SK-N-DZ (cell line): ENCODE measurements around the gene GTF3C1. TPM values are rescaled to one million over a fixed set of nuclear protein-coding genes. Genes with fewer than 3 reads are reported as not detected.
"Not testable (repeated sequence)": the region's sequence is repeated elsewhere in the genome, so short reads cannot be mapped to it uniquely, and the experiment has no call there.

Experiments
- DNase-seq: peaks from one replicate; pipeline ENCODE4 v3.0.0-alpha.2; 2015; ENCODE audit warnings: low spot score
- polyA plus RNA-seq, 2 experiments: library from polyadenylated mRNA; depleted of rRNA; stranded (reverse); fragments of >200 nt; gene quantifications; 2 replicates each; pipeline ENCODE4 v1.2.3, GENCODE V29; 2014

Gene GTF3C1, protein sequence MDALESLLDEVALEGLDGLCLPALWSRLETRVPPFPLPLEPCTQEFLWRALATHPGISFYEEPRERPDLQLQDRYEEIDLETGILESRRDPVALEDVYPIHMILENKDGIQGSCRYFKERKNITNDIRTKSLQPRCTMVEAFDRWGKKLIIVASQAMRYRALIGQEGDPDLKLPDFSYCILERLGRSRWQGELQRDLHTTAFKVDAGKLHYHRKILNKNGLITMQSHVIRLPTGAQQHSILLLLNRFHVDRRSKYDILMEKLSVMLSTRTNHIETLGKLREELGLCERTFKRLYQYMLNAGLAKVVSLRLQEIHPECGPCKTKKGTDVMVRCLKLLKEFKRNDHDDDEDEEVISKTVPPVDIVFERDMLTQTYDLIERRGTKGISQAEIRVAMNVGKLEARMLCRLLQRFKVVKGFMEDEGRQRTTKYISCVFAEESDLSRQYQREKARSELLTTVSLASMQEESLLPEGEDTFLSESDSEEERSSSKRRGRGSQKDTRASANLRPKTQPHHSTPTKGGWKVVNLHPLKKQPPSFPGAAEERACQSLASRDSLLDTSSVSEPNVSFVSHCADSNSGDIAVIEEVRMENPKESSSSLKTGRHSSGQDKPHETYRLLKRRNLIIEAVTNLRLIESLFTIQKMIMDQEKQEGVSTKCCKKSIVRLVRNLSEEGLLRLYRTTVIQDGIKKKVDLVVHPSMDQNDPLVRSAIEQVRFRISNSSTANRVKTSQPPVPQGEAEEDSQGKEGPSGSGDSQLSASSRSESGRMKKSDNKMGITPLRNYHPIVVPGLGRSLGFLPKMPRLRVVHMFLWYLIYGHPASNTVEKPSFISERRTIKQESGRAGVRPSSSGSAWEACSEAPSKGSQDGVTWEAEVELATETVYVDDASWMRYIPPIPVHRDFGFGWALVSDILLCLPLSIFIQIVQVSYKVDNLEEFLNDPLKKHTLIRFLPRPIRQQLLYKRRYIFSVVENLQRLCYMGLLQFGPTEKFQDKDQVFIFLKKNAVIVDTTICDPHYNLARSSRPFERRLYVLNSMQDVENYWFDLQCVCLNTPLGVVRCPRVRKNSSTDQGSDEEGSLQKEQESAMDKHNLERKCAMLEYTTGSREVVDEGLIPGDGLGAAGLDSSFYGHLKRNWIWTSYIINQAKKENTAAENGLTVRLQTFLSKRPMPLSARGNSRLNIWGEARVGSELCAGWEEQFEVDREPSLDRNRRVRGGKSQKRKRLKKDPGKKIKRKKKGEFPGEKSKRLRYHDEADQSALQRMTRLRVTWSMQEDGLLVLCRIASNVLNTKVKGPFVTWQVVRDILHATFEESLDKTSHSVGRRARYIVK (N-terminal part only)
- 55.5 and 59.0 TPM in 2 replicates for polyA plus RNA-seq (2014; cell fraction: cytosol; rRNA removed)
- 67.9 and 81.5 TPM in 2 replicates for polyA plus RNA-seq (2014; cell fraction: nucleus; rRNA removed)

DNA sequence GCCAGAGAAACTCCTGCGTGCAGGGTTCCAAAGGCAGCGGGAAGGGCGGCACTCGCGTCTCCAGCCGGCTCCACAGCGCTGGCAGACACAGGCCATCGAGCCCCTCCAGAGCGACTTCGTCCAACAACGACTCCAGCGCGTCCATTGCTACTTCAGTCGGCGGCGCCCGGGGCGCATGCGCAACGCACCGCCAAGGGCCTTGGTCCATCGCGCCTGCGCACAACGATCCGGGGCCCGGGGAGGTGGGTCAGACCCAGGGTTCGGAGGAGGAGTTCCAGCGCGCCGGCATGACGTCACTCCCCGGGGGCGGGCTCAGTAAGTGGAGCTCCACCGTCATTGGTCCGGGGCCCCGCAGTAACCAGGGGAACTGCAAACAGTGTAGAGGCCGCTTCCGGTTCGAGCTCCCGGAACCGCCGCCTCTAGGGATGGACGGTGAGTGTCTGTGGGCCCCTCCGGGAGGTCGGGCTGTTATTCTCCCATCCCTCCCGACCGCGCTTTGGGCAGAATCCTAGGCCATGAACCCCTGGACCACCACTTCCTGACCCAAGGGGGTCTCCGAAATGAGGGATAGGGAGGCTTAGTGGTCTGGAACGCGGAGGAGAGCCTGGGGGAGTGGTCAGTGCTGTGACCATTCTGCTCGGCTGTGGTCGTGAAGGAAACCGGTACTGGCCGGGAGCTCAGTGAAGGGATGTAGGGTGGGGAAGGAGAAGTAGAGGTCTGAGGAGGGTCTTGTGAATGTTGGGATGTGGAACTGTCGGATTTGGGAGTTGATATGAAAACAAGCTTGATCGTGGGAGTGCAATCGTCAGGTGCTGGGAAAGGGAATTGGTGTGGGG, at the start of gene GTF3C1, which contains the start of gene KATNIP:
GTF3C1 (minus strand) TSS at position 168 of the 836 bp plus-strand sequence; CDS start at position 145, 23 bp downstream.
KATNIP (plus strand) TSS at position 399 of the 836 bp plus-strand sequence; CDS start at position 426, 27 bp downstream.
- peak; percentile 97 for DNase-seq

DNA sequence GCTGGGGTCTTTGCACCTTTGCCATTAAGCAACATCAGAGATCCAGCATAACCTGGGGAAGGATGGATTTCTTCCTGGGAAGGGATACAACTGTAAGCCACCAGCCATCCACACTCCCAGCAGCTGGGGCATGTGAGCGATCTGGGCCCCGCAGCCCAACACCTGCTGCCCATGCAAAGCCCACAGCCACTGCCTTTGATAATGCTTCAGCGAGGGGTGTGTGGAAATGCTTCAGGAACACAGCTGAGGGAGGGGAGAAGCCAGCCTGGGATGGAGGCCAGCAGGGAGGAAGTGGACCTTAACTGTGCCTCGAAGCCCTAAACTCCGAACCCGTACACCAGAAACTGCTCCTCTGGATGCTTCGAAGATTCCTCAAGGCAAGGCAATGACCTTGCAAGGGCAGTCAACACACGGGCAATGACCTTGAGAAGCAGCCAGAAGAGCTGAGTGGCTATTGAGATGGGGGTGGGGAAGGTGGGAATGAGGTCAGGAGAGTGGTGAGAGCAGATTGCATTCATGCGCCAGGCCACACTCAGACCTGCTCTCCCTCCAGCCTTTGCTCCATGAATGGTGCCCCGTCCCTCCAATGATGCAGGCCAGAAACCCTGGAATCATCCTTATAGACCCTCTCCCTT, 49.3 kb upstream of the GTF3C1 start:
- DNase-seq = no peak

DNA sequence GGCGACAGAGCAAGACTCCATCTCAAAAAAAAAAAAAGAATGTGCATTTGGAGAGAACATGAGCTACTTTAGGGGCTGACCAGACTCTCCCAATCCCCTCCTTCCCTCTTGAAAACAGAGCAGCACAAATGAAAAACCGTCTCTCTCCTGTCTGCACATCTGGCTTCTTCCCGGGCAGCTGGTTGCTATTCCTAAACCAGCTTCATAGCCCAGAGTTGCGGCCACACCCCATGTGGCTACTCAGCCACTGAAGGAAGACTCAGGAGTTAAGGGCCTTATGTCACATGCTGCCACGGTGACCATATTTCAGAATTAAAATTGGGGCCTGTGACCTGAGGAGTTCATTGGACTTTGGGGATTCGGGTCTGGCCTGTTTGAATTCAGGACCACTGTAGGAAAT, 48.5 kb upstream of the GTF3C1 start:
- DNase-seq = no peak

DNA sequence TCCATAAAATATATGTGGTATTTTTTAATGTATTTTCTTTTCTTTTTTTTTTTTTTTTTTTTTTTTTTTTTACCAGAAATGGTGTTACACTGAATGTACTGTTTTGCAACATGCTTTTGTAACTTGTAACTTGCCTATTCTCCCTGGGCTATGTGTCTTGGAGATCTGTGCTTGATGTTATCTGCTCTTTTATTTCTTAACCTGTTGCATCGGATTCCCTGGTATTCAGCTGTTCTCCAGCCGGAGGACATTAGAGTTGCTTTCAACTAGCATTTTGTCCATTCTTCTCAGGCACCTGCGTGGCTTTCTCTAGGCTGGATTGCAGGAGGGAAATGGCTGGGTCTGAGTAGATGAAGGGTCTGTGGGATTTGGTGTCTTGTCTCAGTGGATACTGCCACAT, 47.6 kb upstream of the GTF3C1 start:
- DNase-seq = no peak

DNA sequence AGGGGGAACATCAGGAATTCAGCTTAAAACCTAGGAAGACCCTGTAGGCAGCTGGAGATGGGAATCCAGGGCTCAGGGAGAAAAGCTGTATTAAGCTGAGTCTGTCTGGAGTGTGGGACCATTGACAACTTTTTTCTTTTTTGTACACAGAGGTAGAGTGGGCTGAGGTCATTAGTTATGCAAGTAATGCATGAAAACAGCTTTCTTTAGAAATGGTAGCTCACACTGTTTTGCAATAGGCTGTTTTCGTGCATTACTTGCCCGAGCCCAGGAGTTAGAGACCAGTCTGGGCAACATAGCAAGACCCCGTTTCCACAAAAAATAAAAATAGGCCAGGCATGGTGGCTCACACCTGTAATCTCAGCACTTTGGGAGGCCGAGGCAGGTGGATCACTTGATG, 46.7 kb upstream of the GTF3C1 start:
- DNase-seq = no peak

DNA sequence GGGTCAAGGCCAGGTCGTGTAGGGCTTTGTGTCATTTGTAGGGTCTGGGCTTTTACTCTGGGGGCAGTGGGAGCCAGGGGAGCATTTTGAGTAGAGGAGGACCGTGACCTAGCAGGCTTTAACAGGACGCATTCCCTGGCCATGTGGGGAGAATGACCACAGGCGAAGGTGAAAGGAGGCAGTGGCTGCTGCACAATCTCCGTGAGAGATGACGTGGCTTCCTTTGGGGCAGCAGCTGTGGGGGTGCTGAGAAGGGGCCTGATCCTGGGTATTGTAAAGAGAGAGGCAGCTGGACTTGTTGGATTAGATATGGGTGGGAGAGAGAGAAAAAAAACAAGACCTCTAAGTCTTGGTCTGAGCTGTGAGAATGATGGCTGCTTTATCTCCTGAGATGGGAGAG, 46.3 kb upstream of the GTF3C1 start:
- DNase-seq = no peak

DNA sequence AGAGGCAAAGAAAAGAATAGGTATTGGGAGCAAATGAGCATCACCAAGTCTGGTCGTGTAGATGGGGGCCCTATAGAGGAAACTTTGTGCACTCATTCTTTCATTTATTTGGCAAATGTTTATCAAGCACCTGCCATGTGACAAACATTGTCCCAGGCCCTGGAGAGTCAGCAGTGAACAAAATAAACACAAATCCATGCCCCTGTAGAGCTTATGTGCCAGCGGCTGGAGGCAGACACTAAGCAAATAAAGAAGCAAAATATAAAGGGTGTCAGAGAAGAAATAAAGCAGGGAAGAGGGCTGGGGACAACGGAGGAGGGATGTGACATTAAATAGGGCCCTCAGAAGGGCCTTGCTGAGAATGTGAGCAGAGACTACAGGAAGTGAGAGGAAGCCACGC, 45.8 kb upstream of the GTF3C1 start:
- no peak for DNase-seq

DNA sequence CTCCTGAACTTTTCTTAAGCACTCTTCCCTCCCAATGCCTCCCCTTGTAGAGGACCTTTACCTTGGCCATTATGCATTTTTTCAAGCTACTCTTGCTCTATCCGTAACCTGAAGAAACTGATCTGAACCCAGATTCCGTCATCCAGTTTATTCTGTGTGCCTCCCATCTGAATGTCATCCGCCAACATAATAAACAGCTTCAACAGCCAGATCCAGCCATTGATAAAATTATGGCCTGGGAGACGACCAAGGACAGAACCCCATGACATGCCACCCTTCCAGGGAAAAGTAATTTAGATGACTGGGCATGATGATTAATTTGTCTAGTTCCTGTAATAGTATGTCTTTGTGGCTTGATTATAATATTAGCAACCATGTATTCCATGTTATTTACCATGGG, 42.1 kb upstream of the GTF3C1 start:
- no peak for DNase-seq

DNA sequence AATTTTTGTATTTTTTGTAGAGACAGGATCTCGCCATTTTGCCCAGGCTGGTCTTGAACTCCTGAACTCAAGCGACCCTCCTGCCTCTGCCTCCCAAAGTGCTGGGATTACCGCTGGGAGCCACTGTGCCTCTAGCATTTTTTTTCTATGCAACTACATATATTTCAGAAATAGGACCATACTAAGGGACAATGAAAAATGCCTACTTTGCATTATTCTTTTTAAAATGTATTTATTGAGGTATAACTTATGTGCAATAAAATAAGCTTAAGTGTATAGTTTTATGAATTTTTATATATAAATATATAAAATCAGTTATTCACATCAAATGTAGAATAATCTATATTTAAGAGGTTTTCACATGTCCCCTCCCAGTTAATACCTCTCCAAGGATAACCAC, 38.3 kb upstream of the GTF3C1 start:
- DNase-seq = no peak

DNA sequence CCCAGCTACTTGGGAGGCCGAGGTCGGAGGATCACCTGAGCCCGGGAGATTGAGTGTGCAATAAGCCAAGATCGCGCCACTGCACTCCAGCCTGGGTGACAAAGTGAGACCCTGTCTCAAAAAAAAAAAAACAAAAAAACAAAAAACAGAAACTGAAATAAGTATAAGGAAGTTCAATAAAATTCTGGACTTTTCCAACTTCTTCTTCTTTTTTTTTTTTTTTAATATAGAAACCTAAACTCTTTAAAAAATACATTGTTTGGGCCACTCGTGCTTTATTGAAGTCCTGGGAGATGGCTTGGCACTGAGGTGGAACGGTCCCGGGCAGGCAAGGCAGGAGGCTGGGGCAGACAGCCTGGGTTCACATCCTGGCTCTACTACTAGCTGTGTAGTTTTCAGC, 37.0 kb upstream of the GTF3C1 start:
- DNase-seq = no peak

DNA sequence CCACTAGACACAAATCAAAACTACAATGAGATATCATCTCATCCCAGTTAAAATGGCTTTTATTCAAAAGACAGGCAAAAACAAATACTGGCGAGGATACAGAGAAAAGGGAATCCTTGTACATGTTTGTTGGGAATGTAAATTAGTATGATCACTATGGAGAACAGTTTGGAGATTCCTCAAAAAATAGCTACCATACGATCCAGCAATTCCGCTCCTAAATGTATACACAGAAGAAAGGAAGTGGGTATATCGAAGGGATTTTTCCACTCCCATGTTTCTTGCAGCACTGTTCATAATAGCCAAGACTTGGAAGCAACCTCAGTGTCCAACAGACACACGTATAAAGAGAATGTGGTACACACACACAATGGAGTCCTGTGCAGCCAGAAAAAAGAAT, 35.5 kb upstream of the GTF3C1 start:
- DNase-seq = no peak

DNA sequence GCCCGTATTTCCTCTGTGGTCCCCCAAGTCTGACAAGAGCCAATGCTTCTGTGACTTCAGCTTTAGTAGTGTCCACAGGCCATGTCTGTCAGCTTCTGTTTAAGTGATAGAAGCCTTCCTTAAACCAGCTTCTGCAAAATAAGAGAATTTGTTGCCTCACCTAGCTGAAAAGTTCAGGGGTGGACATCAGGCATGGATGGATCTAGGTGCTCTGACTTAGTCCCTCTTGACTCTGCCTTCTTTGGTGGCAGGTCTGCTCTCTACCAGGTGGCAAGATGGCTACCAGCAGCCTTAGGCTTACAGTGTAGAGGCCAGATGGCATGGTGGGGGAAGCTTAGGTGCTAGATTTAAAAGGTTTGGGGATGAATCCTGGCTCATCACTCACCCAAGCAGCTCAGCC, 33.9 kb upstream of the GTF3C1 start:
- DNase-seq = no peak

DNA sequence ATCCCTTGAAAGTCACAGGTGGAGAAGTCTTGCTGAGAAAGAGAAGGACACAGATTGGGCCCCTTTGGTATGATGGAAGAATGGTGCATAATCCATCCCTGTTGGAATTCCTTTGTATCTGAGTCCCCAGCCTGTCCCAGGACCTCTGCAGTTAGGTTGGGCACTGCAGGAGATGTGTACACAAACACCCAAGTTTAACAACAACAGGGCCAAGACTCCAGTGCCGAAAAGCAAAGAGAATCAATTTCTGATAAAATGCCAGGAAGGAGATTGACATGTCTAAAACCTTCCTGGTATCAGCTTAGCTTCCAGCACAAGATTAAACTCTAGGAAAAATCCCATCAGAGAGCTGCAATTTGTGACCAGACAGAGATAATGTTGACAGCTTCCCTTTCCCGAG, 33.2 kb upstream of the GTF3C1 start:
- DNase-seq = no peak

DNA sequence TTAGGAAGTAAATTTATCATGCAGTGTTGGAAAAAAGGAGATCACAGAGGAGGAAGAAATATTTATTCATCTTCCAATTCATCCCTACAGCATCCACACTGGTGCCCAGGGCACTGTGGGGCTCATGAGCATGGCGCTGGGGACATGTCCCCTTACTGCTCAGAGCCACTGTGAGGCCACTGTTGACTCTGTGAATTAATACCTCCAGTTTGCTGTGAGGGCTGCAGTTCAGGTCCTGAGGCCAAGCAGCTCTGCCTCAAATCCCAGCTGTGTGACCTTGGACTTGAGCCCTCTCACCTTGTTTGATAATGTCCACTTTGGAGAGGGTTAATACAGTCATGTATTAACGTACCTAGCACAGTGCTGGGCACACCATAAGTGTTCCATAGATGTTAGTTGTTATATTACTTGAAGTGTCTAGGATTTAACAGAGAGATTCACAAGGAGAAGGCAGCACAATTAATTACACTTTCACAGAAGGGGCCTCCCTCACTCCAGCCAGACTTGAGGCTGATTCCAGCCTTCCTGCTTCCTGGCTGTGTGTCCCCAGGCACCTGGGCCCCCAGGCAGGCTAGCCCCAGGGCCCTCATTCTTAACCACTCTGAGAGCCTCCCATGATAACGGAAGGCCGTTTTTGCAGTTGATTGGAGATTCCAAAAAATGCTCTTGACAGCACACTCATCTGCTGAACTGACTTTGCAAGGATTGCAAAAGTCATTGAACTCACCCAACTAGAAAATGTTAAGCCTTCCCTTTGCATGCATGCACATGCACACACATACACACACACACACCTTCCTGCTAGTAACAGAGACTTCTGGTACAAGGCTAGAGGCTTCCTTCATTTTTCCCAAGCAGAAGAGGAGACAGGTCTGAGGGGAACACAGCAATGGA, 29.6 kb upstream of the GTF3C1 start:
- DNase-seq = no peak

DNA sequence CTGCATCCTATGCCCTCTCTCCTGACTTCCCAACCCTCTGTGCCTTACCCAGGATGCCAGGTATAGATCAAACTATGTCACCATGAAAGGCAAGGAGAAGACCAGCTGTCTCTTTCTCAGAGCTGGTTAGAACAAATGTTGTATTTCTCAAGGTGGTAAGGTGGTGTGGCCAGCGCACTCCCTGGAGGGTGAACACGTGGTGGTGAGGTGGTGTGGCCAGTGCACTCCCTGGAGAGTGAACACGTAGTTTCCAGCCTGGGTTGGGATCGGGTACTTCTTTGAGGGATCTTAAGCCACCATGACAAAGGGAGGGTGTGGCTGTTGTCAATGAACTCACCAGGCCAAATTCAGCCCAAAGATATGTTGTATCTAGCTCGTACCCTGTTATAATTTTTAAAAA, 27.0 kb upstream of the GTF3C1 start:
- DNase-seq = no peak

DNA sequence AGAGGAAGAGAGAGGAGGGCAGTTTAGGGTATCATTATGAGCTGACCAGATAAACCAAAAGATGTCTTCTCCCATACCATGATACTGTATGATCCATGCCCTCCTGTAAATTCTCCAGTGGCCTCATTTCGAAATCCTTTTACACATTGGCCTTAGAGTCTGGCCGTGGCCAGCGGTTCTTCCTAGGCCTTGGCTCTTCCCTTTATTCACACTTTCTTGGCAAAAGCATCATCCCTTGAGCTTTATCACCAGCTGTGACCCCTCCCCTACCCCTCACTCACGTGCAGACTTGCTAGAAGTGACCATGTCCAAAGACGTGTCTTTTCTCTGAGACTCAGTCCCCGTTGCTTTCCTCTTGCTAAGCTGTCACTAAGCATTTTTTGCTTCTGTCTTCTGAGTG, 23.0 kb upstream of the GTF3C1 start:
- DNase-seq = no peak

DNA sequence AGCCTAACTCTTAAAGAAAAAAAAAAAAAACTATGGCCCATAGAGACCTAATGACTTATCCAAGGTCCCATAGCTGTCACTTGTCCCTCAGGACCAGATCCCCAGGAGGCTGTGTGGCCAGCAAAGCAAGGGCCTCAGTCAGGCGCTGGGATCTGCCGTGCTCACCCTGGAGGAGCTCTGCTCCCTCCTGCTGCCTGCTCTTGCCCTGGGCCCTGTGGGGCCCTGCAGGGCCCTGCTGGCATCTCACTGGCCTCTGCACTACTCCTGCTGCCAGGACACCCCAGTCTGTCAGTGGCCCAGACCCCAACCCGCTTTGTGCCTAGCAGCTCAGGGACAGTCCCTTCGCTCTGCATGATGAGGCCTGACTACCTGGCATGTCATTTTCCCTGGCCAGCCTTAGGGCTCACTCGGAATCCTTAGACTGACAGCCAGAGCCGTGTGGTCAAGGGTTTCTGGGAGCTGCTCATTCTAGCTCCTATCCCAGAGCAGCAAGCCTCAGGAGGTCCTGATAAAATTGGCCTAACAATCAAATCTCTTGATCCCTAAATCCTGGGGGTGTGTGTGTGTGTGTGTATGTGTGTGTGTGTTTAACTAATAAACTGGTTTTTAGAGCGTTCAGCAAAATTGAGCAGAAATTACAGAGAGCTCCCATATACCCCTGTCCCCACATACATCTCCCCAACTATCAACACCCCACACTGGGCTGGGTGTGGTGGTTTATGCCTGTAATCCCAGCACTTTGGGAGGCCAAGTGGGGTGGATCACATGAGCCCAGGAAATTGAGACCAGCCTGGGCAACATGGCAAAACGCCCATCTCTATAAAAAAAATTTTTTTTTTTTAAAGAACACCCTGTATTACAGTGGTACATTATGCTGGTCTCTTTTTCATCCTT, 22.0 kb upstream of the GTF3C1 start:
- no peak for DNase-seq

DNA sequence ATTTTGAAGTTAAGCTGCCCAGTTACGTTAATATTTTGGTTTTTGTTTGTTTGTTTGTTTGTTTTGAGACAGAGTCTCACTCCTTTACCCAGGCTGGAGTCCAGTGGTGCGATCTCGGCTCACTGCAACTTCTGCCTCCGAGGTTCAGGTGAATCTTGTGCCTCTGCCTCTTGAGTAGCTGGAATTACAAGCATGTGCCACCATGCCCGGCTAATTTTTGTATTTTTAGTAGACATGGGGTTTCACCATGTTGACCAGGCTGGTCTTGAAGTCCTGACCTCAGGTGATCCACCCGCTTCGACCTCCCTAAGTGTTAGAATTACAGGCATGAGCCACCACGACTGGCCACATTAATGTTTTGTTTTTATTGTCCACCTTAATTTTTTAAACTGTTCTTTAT, 21.3 kb upstream of the GTF3C1 start:
- DNase-seq = not testable (repeated sequence)
